HG03045 (cell line): ENCODE results near the gene SYT12.

Experiments used
- ATAC-seq: cut with Tn5 transposase; IDR thresholded peaks from one replicate; pipeline ENCODE4 v1.9.1; 2021; ENCODE audit warnings: mild to moderate bottlenecking, moderate library complexity; ENCODE audit not compliant: unreplicated experiment

Gene SYT12

DNA sequence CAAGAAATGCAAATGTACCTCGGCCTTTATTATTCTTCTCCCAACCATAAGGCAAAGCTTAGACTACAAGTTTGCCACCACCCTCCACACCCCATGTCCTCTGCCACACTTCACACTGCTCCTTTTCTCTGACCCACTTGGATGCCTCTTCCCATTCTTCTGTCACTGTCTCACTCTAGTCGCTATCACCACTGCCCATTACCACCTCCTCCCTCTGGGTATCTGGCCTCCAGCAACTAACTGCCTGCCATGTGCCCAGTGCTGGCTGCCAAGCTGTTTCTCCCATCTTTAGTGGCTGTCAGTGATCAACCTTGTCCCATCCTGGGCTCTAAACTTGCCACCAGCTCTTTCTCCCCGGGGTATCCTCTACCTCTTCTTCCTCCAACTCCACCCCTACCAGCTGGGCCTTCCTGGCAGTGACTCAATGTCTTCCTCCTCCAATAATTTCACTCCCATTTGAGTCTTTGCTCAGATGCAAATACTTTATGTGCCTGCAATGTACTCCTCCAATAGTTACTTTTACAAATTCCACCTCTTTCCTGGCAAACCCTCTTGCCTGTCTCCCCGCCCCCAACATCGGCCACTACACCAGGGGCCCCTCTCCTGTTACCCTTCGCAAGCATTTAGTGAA is 76.0 kb downstream of the SYT12 start:
- no peak for ATAC-seq

DNA sequence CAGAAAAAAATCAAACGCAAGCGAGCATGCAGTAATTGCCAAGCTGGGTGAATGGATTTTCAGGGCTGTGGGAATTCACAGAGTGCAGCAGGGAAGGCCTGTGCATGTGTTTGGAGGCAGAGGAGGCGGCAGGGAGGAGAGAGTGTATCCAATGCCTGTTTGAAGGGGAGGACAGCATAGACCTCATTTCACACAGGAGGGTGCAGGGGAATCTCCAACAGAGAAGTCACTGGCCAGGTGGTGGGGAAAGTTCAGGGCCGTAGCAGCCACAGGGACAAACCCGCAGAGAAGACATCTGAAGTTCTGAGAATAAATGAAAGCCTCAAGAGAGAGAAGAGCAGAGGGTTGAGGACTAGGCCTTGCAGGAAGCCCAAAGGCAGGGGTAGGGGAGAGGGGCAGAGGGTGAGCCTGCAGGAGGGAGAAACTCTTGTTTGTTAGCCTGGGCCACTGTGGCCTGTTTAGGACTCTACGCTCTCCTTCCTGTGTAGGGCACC is 76.9 kb downstream of the SYT12 start:
- ATAC-seq = peak; percentile 46
